GM21717 (cell line): ENCODE data around the gene CRCP.
A peak's percentile ranks its signal among the peaks of the same experiment; 100 is the strongest.
"Not testable (repeated sequence)": the region's sequence is repeated elsewhere in the genome, so short reads cannot be mapped to it uniquely, and the experiment has no call there.

Experiments used
- ATAC-seq: cut with Tn5 transposase; IDR thresholded peaks from one replicate; pipeline ENCODE4 v1.9.1; 2021; ENCODE audit warnings: mild to moderate bottlenecking, moderate library complexity; ENCODE audit not compliant: unreplicated experiment

CRCP gene

DNA sequence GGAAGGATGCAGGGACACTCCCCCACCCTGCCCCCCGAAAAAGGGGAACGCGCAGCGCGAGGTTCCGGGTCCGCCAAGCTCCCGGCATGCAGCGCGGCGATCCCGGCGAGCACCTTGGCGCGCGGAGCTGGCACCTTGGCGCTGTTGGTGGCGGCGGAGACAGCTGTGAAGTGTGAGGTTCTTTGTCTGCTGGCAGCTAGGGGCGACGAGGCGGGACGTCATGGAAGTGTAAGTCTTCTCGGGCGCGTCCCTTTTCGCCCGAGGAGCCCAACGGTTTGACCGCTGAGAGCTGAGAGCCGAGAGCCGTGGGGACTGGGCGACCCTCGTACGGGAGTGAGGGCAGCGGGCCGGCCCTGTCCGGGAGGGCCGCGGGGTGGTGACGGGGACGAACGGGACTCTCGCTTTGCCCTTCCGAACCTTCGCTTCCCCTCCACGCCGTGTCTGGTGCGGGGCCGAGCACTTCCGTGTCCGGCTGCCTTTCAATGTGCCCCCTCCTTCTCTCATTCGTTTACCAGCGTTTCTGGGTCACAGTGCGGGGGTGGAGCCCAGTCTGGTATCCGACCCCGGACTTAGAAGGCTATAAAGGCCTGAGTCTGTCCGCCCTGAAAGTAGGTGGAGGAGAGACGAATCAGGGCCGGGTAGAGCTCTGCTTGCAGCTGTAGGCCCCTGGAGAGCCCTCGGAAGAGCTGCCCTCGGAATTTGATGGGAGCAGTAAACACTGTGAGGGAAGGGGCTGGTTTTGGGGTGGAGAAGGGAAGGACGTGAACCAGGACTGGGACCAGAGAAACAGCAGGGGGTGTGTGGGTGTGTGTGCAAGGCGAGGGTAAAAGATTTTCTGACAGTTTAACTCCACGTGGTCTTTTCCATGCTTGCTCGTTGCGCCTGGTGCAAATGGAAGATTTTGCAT lies at the start of gene CRCP:
TSS of gene CRCP (plus strand) at position 105 of the 907 bp plus-strand sequence. CDS start at position 221, 116 bp downstream.
- peak; percentile 90 for ATAC-seq

DNA sequence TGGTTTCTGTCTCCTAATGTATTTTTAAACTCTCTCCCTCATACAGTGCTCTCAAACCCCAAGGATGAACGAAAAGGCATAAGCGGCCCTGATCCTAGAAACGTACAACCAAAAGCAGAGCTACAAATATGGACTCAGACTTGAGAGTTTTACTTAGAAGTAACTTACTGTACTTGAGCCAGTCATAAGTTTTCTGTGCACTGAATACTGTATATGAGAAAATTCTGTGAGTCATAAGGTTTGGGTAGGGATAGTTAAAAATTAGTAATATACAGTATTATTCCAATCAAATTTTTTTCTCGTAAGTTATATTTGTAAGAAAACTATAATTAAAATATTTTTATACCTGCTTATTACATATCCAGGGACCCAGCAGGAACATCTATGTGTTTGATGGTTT lies 44.9 kb upstream of the CRCP start:
- ATAC-seq: no peak

DNA sequence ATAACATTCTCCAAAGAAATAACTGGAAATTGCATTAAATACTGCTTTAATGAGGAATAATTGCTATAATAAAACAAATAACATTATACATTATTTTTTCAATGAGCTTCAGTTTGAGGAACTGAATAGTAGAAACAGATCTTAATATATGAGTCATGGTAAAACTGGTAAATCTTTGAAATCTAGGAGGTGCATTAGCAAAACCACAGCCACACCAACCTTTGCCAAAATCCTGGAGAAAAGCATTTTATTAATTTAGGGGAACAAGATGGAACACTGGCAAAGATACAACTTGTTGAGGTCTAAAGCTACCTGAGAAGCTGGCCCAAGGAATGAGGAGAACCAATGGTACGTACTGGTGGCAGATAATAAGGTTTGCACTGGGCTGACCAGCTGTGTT lies 44.4 kb upstream of the CRCP start:
- no peak for ATAC-seq

DNA sequence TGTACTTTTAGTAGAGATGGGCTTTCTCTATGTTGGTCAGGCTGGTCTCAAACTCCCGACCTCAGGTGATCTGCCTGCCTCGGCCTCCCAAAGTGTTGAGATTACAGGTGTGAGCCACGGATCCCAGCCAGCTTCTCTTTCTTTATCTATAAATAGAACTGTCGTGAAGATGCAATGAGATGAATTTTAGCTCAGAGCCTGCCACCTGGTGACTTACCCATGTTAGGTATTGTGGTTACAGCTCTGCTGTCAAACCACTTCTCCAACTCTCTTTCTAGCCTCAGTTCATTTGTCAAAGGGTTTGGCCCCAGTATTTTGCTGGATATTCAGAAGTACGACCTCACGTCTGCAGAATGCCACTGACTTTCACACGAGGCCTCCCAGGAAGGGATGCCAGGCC lies 42.4 kb upstream of the CRCP start:
- not testable (repeated sequence) for ATAC-seq

DNA sequence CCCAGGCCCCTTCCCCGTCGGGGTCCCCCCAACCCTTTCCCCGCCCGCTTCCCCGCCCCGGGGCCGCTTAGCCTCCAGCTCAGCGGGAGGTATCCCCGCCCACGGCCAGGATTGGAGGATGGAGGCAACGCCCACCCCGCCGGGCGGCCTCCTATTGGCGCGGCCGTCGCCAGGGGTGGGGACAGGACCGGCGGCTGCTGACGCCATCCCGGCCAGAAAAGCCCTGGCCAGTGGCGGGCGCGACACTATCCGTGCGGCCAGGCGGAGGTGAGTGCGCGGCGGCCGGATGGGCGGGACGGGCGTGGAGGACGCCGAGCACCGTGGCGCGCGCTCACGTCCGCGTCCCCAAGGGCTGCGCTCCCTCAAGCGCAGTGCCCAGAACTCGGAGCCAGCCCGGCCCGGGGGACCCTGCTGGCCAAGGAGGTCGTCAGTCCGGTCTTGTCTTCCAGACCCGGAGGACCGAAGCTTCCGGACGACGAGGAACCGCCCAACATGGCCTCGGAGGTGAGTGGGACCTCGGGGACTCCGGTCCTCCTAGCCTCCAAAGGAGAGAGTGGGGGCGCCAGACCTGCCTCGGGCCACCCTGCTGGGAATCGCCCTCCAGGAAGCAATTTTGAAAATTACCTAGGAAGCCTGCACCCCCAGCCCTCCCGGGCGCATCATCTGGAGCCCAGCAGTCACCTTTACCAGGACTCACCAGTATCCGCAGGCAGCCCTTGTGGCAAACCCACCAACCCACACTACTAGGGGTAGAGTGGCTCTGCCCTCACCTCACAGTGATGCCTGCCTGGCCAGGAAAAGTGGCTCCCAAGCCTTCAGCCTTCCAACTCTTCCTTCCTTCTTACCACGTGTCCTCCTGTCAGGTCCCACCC lies 38.8 kb upstream of the CRCP start, which contains the start of gene ASL:
TSS of gene ASL (plus strand) at position 230 of the 872 bp plus-strand sequence. CDS start at position 493, 263 bp downstream.
- ATAC-seq: peak; percentile 97

DNA sequence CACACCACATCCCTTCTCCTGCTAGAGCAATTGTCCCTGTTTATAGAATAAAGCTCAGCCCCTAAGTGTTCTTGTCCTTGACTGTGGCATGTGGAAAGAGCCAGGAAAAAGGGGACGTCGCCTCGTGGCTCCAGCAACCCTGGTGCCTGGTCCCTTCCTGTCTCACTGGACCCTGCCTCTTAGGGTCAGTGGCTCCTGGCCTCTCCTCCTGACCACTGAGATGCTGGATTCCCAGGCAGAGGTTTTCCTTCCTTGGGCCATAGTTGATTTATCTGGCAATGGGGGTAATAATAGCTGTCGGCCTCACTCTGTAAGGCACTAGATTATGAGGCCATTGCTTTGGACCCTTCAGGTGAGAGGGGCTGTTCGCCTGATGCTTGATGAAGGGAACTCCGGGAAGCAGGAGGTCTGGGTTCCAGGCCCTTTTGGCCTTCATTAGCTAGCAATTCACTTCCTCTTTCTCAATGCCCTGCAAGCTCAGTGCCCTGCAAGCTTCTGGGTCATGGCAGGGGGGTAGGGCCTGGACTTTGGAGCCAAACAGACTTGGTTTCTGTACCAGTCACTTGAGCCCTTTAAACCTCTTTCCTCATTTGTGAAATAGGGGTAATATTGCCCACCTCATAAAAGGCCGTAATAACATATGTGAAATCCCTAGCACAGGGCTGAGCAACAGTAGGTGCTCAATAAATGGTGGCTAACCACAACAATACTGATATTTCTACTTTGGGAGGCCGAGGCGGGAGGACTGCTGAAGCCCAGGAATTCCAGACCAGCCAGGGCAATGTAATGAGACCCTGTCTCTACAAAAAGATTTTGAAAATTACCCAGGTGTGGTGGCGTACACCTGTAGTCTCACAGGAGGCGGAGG lies 38.0 kb upstream of the CRCP start:
- no peak for ATAC-seq

DNA sequence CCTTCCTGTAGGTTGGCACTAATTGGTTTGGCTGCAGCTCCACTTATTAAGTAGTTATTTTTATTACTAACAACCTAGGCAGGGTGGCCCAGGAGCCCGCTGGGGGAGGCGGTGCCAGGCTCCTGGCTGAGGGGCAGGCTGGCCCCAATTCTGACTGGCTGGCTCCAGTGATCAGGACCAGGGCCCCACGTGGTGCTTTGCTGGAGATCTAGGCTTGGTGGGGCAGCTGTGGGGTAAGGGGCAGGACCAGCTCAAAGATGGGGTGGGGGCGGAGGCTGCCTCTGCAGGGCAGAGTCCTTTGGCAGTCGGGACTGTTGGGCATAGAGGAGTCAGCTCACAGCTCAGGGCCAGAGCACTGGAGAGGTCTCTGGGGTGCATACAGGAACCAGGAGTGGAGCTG lies 36.6 kb upstream of the CRCP start:
- ATAC-seq: no peak

DNA sequence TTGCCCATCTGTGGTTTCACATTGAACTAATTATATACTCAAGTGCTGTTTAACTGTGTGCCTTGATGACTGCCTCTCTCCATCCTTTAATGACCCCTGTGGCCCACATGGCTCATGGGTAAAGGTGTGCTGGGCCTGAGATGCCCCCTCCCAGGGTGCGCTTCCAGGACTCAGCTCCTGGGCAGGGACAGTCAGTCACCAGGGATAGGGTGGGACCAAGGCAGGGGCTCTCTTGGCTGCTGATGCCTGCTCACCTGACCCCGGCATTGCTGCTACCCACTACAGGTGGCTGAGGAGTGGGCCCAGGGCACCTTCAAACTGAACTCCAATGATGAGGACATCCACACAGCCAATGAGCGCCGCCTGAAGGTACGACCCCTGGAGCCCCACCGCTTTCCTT lies 32.6 kb upstream of the CRCP start:
- no peak for ATAC-seq

DNA sequence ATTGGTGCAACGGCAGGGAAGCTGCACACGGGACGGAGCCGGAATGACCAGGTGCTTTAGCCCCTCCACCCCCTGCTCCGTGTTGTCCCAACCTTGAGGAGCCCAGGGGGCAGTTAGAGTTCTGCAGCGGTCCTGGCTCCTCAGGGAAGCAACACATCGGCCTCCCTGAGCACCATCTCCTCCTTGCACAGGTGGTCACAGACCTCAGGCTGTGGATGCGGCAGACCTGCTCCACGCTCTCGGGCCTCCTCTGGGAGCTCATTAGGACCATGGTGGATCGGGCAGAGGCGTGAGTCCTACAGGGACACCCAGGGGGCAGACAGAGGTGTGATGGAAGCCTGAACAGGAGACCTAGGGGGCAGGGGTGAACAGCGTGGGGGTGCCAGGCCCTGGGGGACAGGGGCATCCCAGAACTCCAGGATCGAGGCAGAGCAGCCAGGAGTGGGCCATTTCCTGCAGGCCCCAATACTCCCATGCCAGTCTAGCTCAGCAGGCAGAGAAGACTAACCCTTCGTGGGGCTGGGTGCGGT lies 31.7 kb upstream of the CRCP start:
- no peak for ATAC-seq

DNA sequence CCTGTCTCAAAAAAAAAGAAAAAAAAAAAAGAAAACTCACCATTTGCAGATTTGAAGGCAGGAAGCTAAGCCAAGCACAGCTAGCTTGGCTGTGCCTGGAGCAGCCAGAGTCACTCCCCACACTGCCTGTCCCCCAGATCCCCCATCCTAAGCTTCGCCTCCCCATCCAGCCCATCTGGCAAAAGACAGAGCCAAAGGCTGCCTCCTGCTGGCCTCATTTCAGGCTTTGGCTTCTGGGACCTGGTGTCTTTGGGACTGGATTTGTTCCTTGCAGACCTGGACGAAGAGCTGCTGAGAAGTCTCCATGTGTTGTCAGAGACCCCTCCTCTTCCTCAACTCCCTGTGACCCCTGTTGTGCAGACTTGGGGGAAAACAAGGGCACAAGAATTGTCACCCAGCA lies 31.0 kb upstream of the CRCP start:
- ATAC-seq: no peak

DNA sequence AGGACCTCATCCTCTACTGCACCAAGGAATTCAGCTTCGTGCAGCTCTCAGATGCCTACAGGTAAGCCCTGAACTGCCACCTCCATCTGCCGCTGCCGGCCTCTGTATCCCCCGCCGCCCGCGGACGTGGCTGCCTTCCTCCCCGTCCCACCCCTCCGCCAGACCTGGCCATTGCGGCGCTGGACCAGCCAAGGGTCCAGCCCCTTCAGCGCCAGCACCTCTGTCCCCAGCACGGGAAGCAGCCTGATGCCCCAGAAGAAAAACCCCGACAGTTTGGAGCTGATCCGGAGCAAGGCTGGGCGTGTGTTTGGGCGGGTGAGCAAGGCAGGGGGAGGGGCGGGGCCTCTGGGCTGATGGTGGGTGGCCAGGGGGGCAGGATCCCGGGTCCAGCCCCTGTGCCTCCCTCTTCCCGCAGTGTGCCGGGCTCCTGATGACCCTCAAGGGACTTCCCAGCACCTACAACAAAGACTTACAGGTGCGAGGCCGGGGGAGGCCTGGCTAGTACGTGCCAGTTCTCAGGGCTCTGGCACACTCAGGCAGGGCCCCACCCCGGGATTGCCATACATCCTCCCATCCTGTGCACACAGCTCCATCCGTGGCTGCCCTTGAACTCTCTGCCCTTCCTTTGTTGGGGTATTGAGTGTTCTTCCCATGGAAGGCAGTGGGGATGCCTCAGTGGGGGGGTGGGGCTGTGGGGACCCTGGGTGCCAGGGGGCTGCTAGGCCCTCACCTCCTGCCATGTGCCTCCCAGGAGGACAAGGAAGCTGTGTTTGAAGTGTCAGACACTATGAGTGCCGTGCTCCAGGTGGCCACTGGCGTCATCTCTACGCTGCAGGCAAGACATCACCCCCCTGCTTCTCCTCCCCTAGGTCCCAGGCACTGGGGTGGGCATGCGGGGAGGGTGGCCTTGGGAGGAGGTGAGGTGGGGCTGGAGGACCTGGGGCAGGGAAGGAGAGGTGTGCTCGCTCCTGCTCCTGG lies 25.5 kb upstream of the CRCP start:
- ATAC-seq: no peak

DNA sequence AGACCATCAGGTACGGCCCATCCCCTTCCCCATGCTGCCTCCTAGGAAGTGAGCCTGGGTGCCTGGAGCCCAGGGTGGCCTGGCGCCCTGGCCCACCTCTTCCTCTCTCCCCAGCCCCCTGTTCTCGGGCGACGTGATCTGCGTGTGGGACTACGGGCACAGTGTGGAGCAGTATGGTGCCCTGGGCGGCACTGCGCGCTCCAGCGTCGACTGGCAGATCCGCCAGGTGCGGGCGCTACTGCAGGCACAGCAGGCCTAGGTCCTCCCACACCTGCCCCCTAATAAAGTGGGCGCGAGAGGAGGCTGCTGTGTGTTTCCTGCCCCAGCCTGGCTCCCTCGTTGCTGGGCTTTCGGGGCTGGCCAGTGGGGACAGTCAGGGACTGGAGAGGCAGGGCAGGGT lies 22.0 kb upstream of the CRCP start:
- ATAC-seq: no peak

DNA sequence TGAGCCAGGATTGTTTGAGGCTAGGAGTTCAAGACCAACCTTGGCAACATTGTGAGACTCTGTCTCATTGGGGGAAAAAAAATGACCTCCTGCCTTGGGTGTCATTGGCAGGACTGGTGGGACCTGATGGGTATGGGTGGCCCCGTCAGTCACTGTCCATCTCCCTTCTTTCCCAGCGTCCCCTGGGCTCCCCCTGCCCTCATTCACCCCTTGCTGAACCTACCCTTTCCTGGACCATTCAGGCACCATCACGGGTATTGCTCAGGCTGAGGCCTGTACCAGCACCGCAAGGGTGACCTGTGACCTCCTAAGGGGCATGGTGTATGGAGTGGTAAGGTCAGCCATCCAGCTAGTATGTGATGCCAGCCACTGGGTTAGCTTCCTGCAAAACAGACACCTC lies 19.6 kb upstream of the CRCP start:
- no peak for ATAC-seq

DNA sequence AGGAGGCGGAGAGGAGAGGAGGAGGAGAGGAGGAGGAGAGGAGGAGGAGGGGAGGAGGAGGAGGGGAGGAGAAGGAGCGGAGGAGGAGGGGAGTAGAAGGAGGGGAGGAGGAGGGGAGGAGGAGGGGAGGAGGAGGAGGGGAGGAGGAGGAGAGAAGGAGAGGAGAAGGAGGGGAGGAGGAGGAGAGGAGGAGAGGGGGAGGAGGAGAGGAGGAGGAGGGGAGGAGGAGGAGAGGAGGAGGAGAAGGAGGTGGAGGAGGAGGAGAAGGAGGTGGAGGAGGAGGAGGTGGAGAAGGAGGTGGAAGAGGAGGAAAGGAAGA lies 15.5 kb upstream of the CRCP start:
- ATAC-seq: no peak

DNA sequence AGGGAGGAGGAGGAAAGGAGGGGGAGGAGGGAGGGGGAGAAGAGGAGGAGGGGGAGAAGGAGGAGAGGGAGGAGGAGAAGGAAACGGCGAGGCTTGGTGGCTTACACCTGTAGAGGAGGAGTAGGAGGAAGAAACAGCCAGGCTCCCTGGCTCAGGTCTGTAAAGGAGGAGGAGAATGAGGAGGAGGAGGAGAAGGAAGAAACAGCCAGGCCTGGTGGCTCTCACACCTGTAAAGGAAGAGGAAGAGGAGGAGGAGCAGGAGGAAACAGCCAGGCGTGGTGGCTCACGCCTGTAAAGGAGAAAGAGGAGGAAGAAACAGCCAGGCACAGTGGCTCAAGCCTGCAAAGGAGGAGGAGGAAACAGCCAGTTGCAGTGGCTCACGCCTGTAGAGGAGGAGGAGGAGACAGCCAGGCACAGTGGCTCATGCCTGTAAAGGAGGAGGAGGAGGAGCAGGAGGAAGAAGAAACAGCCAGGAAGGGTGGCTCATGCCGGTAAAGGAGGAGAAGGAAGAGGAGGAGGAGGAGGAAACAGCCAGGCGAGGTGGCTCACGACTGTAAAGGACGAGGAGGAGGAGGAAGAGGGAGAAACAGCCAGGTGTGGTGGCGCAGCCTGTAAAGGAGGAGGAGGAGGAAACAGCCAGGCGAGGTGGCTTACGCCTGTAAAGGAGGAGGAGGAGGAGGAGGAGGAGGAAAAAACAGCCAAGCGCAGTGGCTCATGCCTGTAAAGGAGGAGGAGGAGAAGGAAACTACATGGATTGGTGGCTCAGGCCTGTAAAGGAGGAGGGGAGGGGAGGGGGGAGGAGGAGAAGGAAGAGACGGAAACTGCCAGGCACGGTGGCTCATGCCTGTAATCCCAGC lies 14.9 kb upstream of the CRCP start:
- ATAC-seq: peak; percentile 86

DNA sequence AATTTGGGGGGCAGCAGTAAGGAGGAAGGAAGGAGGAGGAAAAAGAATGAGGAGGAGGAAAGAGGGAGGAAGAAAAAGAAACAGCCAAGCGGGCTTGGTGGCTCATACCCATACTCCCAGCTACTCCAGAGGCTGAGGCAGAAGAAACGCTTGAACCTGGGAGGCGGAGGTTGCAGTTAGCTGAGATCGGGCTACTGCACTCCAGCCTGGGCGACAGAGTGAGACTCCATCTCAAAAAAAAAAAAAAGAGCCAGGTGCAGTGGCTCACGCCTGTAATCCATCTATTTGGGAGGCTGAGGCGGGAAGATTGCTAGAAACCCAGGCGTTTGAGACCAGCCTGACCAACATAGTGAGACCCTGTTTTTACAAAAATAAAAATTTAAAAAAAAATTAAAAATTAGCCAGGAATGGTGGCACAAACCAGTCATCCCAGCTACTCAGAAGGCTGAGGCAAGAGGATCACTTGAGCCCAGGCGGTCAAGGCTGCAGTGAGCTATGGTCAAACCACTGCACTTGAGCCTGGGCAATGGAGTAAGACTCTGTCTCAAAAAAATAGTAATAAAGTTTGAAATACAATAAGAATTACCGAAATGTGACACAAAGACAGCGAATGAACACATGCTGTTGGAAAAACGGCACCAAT lies 14.1 kb upstream of the CRCP start:
- ATAC-seq: no peak

DNA sequence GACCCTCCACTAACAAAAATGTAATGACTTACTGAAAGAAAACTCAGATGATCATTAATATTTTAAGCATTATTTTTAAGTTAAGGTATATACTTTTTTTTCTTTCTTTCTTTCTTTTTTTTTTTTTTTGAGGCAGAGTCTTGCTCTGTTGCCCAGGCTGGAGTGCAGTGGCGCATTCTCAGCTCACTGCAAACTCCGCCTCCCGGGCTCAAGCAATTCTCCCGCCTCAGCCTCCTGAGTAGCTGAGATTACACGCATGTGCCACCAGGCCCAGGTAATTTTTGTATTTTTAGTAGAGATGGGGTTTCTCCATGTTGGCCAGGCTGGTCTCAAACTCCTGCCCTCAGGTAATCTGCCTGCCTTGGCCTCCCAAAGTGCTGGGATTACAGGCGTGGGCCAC lies 12.5 kb upstream of the CRCP start:
- not testable (repeated sequence) for ATAC-seq

DNA sequence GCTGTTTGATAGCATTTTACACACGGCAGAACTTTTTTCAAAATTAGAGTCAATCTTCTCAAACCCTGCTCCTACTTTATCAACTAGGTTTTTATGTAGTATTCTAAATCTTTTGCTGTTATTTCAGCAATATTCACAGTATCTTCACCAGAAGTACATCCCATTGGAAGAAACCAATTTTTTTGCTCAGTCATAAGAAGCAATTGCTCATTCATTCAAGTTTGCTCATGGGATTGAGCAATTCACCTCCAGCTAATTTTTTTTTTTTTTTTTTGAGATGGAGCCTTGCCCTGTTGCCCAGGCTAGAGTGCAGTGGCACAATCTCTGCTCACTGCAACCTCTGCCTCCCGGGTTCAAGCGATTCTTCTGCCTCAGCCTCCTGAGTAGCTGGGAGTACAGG lies 10.7 kb upstream of the CRCP start:
- ATAC-seq: not testable (repeated sequence)
